Stromal cell of bone marrow (primary cell): Measurements from ENCODE around the gene ADCY7.
"Not testable (repeated sequence)": the region's sequence is repeated elsewhere in the genome, so short reads cannot be mapped to it uniquely, and the experiment has no call there.

ENCODE experiments used
- DNase-seq: peaks from one replicate; pipeline ENCODE4 v3.0.0-alpha.2; 2012; ENCODE audit warnings: low read depth

Gene ADCY7

DNA sequence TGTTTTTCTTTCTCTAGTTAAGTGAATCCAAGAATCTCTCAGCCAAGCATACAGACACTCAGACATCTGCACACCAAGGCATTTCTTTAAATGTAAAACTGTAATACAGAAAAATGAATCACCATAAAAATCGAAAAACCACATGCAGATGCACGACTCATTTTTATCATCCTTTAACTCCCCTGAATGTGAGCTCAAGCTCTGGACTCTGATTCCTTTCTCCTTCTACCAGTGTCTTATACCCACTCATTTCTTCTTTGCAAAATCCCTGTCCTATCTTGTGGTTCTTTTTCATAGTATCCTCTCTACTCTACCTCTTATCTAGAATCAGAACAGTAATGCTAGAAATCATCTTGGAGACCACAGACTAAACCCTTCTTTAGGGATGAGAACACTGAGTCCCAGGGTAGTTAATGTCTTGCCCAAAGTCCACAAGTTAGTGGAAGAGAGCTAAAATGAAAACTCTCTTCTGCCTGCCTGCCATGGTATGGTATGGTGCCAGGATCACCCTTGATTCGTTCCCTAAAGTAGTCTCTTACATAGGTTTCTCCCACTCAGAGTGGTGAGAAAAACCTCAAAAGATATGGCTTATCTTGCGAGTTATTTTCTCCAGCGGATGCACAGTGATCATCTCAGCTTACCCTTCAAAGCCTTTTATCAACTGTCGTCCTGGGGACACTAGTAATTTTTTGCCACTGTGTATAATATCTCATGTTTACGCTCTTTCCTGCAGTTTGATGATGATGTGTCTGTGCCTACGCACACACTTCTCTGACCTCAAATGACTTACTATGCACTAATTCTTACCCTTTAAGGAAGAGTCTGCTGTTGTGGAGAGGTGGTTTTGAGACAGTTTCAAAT lies 72.2 kb downstream of the ADCY7 start:
- DNase-seq: no peak

- no peak for DNase-seq
Measured at GRCh38 chr16:50340578-50340977, 74.2 kb downstream of the ADCY7 start.

DNA sequence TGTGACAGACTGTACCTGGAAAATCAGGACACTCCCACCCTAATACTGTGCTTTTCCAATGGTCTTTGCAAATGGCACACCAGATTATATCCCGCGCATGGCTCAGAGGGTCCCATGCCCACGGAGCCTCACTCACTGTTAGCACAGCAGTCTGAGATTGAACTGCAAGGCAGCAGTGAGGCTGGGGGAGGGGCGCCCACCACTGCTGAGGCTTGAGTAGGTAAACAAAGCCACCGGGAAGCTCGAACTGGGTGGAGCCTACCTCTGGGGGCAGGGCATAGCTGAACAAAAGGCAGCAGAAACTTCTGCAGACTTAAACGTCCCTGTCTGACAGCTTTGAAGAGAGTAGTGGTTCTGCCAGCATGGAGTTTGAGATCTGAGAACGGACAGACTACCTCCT lies 77.2 kb downstream of the ADCY7 start:
- DNase-seq: not testable (repeated sequence)

DNA sequence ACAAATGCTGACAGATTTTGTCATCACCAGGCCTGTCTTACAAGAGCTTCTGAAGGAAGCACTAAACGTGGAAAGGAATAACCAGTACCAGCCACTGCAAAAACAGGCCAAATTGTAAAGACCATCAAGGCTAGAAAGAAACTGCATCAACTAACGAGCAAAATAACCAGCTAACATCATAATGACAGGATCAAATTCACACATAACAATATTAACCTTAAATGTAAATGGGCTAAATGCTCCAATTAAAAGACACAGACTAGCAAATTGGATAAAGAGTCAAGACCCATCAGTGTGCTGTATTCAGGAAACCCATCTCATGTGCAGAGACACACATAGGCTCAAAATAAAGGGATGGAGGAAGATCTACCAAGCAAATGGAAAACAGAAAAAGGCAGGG lies 78.9 kb downstream of the ADCY7 start:
- not testable (repeated sequence) for DNase-seq

GRCh38 chr16:50351116-50351515 lies 84.8 kb downstream of the ADCY7 start:
- no peak for DNase-seq

- DNase-seq: no peak
Measured at GRCh38 chr16:50351952-50352351, 85.6 kb downstream of the ADCY7 start.

DNA sequence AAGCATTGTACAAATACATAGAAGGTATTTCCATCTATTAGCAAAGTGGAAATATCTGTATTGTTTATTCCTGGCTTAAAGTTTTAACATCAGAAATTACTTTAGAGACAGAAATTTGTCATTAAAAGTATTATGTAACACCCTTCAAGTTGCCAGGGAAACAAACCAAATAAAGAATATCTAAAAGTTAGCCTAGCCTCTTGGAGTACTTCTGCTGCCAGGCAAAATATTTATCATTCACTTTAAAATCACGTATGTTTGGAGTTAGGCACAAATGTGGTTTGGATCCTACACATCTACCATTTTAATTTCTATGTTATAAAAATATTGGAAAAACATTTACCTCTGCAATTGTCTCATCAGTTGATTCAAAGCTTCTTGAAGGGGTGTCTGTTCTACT lies 87.7 kb downstream of the ADCY7 start:
- no peak for DNase-seq

DNA sequence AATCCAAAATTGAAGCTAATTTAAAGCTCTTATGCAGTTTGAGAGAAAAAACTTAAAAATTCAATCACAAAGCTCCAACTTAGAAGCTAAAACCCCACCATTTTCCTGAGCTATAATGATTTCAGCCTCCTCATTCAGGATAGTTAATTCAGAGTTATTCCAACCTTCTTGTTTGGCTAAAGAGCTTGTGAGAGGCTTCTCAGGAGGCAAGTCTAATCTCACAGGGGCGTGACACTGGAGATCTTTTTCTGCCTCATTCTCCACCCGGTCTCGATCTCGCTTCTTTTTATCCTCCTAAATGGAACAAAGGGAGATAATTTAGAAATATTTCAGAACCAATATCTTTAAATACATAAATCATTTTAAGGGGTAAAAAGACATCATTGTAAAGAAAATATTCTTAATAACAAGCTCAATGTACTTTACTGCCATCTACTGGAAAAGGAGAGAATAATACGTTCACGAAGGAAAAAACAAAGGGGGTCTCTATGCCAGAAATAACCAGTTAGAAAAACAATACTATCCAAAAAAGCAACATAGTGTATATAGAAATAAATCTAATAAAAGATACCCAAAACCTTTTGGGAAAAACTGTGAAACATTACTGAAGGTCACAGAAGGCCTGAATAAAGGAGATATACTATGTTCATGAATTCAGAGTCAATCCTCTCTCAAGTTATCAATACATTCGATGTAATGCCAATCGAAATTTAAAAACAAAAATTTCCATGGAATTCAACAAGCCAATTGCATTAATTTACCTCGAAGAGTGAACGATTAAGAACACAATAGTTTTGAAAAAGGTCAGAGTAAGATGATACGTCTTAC lies 88.5 kb downstream of the ADCY7 start:
- no peak for DNase-seq

GRCh38 chr16:50359626-50360025 lies 93.3 kb downstream of the ADCY7 start:
- no peak for DNase-seq

DNA sequence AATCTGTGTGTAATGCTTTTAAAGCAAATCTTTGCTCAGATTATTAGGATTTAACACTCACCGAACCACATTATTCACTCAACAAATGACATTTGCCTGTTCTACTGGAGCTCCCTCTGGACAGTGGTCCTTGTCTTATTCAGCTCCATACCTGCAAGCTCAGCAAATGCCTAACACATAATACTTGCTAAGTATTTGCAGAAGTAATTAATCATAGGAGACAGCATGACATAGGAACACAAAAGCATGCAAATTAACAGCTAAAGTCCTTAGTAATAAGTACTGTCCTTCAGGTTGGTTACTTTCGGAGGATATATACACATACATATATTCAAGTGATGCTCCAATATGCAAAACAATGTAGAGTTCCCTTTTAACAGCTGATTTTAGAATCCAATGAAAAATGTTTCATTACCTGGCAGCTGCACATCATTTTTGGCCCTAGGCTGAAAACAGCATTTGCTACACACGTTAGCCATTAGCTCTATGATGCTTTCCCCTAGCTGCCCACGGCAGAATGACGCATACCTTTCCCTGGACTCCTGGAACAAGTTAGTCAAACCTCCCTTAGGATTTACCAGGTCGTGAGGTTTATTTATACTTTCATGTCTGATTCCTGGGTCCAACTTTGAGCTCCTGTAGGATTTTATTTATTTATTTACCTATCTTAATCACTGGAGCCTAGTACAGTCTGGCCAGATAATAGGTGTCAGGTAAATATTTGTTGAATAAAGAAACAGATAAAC lies 93.9 kb downstream of the ADCY7 start:
- no peak for DNase-seq

- DNase-seq: no peak
Measured at GRCh38 chr16:50360779-50361178, 94.4 kb downstream of the ADCY7 start.

DNA sequence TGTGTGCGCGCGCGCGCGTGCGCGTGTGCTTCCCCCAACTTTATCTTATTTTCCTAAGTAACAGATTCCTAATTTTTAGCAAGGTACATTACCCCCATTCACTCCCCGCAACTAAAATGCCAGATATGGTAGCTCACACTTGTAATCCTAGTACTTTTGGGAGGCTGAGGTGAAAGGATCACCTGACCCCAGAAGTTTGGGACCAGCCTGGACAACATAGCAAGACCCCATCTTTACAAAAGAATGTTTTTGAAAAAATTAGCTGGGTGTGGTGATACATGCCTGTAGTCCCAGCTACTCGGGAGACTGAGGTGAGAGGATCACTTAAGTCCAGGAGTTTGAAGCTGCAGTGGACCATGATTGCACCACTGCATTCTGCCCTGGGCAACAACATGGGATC lies 97.3 kb downstream of the ADCY7 start:
- DNase-seq: no peak

- DNase-seq: no peak
Measured at GRCh38 chr16:50365791-50366575, 99.6 kb downstream of the ADCY7 start.
